AG10803 (cell line): ENCODE results near the gene PCBP1.
"Not testable (repeated sequence)": the region's sequence is repeated elsewhere in the genome, so short reads cannot be mapped to it uniquely, and the experiment has no call there.

ENCODE experiments used
- DNase-seq: peaks from one replicate; pipeline ENCODE4 v3.0.0; 2010; ENCODE audit warnings: low read depth
- H3K4me3 ChIP-seq: 2 replicates; pipeline ENCODE4 v1.5.1; 2011; ENCODE audit warnings: mild to moderate bottlenecking, low read length, control low read depth
- TF ChIP-seq, protein P1 (sequence below): conservative IDR thresholded peaks from 2 replicates; pipeline ENCODE4 v1.5.1; 2011; ENCODE audit warnings: mild to moderate bottlenecking, low read length, control low read depth, inconsistent platforms

PCBP1 gene

DNA sequence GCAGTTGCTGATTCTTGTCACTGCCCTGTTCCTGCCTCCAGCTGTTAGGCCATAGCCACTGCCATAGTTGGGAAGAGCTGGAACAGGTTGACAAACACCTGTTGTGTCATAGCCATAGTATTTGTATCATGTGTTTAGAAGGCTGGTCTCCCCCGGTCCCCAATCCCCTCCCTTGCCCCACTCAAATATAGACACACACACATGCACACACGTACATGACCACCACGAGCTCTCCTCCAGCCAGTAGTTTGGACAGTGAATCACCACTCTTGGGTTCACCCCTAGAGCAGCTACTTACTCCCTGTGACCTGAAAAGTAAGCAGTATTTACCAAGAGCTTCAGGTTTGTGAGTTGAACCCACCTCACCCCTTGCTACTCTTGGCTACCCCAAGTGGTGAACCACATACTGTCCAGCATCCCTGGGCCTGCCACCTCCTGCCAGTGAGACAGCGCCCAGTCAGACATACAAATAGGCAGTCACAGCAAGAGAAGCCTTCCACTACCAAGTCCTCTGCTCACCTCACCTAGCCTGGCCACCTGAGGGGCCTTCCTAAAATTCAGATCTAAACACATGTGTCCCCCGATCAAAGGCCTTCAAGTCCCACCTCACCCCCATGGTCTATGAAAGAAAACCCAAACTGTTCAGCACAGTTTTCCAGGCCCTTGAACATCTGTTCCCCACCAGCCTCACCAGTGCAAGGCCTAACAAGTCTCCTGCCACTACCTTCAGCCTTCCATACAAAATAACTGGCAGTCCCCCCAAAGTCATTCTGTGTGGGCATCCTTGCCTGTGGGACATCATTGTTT lies 7.1 kb downstream of the PCBP1 start:
- no peak for DNase-seq
- TF ChIP-seq, protein P1, sequence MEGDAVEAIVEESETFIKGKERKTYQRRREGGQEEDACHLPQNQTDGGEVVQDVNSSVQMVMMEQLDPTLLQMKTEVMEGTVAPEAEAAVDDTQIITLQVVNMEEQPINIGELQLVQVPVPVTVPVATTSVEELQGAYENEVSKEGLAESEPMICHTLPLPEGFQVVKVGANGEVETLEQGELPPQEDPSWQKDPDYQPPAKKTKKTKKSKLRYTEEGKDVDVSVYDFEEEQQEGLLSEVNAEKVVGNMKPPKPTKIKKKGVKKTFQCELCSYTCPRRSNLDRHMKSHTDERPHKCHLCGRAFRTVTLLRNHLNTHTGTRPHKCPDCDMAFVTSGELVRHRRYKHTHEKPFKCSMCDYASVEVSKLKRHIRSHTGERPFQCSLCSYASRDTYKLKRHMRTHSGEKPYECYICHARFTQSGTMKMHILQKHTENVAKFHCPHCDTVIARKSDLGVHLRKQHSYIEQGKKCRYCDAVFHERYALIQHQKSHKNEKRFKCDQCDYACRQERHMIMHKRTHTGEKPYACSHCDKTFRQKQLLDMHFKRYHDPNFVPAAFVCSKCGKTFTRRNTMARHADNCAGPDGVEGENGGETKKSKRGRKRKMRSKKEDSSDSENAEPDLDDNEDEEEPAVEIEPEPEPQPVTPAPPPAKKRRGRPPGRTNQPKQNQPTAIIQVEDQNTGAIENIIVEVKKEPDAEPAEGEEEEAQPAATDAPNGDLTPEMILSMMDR = no peak
- H3K4me3 ChIP-seq = no peak overlapping the region

- TF ChIP-seq, protein P1 = no peak
- no peak overlapping the region for H3K4me3 ChIP-seq
- peak; percentile 80 for DNase-seq
Measured at GRCh38 chr2:70094978-70095719, 7.9 kb downstream of the PCBP1 start.

- TF ChIP-seq, protein P1 = no peak
- no peak for DNase-seq
- H3K4me3 ChIP-seq = no peak overlapping the region
Measured at GRCh38 chr2:70095720-70096670, 8.7 kb downstream of the PCBP1 start.

- no peak overlapping the region for H3K4me3 ChIP-seq
- no peak for DNase-seq
- TF ChIP-seq, protein P1 = no peak
Measured at GRCh38 chr2:70098032-70098431, 10.8 kb downstream of the PCBP1 start.

DNA sequence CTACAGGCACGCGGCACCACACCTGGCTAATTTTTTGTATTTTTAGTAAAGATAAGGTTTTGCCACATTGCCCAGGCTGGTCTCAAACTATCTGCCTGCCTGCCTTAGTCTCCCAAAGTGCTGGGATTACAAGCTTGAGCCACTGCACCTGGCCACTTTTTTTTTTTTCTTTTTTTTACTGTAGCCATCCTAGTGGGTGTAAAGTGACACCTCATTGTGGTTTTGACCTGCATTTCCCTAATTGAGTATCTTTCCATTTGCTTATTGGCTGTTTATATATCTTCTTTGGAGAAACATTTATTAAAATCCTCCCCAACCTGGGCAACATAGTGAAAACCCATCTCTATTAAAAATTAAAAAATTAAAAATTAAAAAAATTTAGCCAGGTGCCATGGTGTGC lies 12.0 kb downstream of the PCBP1 start:
- DNase-seq = no peak
- TF ChIP-seq, protein P1 = no peak
- H3K4me3 ChIP-seq = no peak overlapping the region

DNA sequence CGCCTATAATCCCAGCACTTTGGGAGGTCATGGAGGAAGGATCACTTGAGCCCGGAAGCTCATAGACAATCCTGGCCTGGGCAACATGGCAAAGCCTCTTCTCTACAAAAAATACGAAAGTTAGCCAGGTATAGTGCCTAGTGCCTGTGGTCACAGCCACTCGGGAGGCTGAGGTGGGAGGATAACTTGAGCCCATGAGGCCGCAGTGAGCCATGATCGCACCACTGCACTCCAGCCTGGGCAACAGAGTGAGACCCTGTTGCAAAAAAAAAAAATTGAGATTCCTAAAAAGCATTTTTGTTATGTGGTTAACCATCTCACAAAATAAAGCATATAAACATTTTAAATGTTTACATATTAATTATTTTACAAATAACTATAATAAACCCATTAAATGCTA lies 13.9 kb downstream of the PCBP1 start:
- H3K4me3 ChIP-seq = no peak overlapping the region
- TF ChIP-seq, protein P1 = no peak
- no peak for DNase-seq

GRCh38 chr2:70101686-70102085 lies 14.4 kb downstream of the PCBP1 start:
- H3K4me3 ChIP-seq = not testable (repeated sequence)

DNA sequence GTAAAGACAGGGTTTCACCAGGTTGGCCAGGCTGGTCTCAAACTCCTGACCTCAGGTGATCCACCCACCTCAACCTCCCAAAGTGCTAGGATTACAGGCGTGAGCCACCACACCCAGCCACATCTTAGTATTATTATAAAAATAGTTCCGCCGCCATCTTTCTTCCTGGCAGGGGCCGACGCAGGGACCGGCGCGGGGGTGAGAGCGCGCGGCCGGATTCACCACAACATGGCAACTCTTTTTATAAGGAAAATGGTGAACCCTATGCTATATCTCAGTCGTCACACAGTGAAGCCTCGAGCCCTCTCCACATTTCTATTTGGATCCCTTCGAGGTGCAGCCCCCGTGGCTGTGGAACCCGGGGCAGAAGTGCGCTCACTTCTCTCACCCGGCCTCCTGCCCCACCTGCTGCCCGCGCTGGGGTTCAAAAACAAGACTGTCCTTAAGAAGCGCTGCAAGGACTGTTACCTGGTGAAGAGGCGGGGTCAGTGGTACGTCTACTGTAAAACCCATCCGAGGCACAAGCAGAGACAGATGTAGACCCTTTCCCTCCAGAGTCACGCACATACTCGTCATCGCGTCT lies 15.1 kb downstream of the PCBP1 start:
- H3K4me3 ChIP-seq, DNase-seq: not testable (repeated sequence)

More at GRCh38 chr2:70101686-70102085, 14.4 kb downstream of the PCBP1 start:
- not testable (repeated sequence) for DNase-seq
